Mucosa of descending colon (tissue), 3 donors: ENCODE measurements around the gene EMX1. TPM values are rescaled to one million over a fixed set of nuclear protein-coding genes. Genes with fewer than 3 reads are reported as not detected.
A peak's percentile ranks its signal among the peaks of the same experiment; 100 is the strongest.

ENCODE experiments used
- ATAC-seq: fragments of 200-7000 bp; cut with Tn5 transposase; one replicate; pipeline ENCODE4 v1.9.1; 2020; ENCODE audit warnings: mild to moderate bottlenecking, moderate library complexity
- DNase-seq, 3 donors: peaks; one replicate each; pipeline ENCODE4 v3.0.0-alpha.2; 2020
- H3K36me3 ChIP-seq: fragments of 200-600 bp; one replicate; pipeline ENCODE4 v1.8.0; 2021; ENCODE audit warnings: low read depth, mild to moderate bottlenecking
- H3K4me1 ChIP-seq: fragments of 200-600 bp; one replicate; pipeline ENCODE4 v1.8.0; 2021; ENCODE audit warnings: low read depth, mild to moderate bottlenecking
- H3K4me3 ChIP-seq: fragments of 200-600 bp; one replicate; pipeline ENCODE4 v1.8.0; 2021; ENCODE audit warnings: mild to moderate bottlenecking
- H3K9me3 ChIP-seq: fragments of 200-600 bp; one replicate; pipeline ENCODE4 v1.8.0; 2021; ENCODE audit warnings: mild to moderate bottlenecking
- intact Hi-C, 2 donors: fragments of 100-400 bp; cut with DNase I in 1 of 2; cut with micrococcal nuclease in 1 of 2; formaldehyde crosslinking; loops; one replicate each; pipeline versions ENCODE4 v1.11.0 to v1.11.1; 2022; cut with DNase I, micrococcal nuclease
- total RNA-seq, 3 donors: library from RNA; stranded (reverse); fragmentation: NEBNext Ultra II Directional in 2 of 3; extraction: Animal tissue kit (Norgen Biotek cat#: 25700) in 2 of 3; gene quantifications; one replicate each; pipeline versions ENCODE4 v1.2.1 to v1.2.4, GENCODE V29; 2021 to 2023
- TF ChIP-seq, protein P1 (sequence below): fragments of 200-600 bp; IDR thresholded peaks from one replicate; pipeline ENCODE4 v1.8.0; 2022; ENCODE audit warnings: antibody characterized with exemption, mild to moderate bottlenecking
- donor health status: DM: no; HTN: no; CAD: no; lungs with moderate emphysema.
- donor health status: DM: no; HTN: no; CAD: no.
- donor health status: DM: no; HTN: yes; CAD: no.

EMX1 gene
- total RNA-seq, 3 donors from 2014 or later: 0.96 to 3.6 (median 1.6) TPM

DNA sequence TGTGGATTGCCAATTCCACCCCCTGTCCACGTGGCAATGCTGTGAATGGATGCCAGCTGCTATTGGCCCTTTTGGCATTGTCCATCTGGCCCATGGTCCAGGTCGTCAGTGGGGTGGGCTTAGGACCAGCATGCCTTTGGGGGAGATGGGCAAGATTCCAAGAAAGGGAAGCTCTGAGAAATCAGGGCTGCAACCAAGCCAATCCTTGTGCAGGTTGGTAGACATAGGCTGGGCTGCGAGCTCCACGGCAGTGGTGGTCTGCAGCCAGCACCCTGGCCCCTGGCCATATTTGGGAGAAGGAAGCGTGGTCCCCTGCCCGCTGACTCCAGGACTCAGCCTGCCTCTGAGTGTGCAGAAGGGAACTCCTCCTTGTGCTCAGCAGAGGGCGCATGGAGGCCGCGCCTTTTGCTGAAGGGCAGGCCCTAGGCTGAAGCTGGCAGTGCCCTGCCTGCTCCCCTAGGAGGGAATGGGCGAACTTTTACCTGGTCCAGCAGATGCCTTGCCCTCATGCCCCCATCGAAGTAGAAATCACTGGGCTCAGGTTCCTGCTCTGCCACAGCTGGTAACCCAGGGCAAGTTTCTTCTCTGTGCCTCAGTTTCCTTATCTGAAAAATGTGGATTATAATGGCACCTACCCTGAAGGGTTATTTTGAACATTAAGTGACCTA lies 24.7 kb upstream of the EMX1 start:
- intact Hi-C loops: loop anchor here (5.0 to 10.0 kb wide), 4 partner anchors 45 to 282 kb away; no protein-coding TSS in a partner anchor
- Histone ChIP-seq H3K9me3 (no peaks in the 10 kb centered on the region), H3K4me3 (no peak overlapping the region), H3K36me3 (no peaks in the 10 kb centered on the region), H3K4me1 (peaks cover 37% of the 10 kb centered on the region)
- ATAC-seq (peak; percentile 65), DNase-seq (peak; percentile 75 to 79 (median 76))
- TF ChIP-seq, protein P1, sequence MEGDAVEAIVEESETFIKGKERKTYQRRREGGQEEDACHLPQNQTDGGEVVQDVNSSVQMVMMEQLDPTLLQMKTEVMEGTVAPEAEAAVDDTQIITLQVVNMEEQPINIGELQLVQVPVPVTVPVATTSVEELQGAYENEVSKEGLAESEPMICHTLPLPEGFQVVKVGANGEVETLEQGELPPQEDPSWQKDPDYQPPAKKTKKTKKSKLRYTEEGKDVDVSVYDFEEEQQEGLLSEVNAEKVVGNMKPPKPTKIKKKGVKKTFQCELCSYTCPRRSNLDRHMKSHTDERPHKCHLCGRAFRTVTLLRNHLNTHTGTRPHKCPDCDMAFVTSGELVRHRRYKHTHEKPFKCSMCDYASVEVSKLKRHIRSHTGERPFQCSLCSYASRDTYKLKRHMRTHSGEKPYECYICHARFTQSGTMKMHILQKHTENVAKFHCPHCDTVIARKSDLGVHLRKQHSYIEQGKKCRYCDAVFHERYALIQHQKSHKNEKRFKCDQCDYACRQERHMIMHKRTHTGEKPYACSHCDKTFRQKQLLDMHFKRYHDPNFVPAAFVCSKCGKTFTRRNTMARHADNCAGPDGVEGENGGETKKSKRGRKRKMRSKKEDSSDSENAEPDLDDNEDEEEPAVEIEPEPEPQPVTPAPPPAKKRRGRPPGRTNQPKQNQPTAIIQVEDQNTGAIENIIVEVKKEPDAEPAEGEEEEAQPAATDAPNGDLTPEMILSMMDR: peak; percentile 61

DNA sequence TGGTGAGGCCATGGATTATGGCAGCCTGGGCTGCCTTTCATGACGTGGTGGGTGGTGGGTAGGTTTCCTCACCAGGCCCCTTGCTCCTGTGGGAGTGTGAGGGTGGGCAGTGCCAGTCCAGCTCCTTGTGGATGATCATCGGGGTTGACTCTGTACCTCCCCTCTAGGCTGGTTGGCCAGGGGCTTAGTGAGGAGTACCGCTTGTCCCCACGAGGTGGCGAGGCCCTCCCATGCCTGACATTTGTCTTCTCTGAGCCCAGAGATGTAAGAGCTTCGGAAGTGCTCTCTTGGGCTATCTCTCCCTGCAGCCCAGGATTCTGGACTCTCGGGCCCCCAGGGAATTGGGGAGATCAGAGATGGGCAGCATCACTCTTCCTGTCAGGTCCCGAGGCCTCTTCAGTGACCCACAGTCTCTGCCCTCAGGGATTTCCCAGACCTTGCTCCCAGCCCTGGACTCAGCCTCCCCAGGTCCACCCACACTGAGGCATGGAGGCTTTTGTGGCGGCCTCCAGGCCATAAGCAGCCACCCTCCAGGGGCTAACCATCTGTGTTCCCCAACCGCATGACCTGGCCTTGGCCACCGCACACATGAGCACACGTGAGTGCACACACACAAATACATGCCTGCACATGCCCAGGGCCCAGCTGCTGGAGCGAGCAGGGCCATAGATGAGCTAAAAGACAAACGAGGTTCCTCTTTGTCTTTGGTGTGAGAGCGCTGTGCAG lies 23.6 kb upstream of the EMX1 start:
- intact Hi-C loops: loop anchor here (5.0 to 10.0 kb wide), 4 partner anchors 44 to 281 kb away; no protein-coding TSS in a partner anchor

DNA sequence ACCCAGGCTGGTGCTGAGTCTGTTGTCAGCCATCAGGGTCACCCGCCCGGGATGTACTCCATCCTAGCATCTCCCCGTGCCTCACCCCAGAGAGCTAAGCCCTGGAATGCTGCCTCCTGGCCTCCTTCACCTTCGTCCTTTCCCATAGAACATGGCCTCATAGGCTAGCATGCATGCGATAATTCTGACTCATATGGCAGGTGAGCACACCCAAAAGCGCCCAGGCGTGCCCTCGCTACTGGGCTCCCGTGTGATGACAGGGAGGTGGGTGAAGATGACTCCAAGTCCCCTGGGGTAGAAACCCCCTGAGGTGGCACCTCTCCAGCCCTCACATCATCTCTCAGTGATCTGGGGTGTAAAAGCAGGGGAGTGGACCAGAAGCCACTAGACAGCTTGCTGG lies 22.8 kb upstream of the EMX1 start:
- no peaks in the 10 kb centered on the region for H3K36me3 ChIP-seq
- no peak overlapping the region for H3K4me3 ChIP-seq
- intact Hi-C loops: loop anchor here (5.0 to 10.0 kb wide), 4 partner anchors 43 to 280 kb away; no protein-coding TSS in a partner anchor
- no peaks in the 10 kb centered on the region for H3K9me3 ChIP-seq
- peak; percentile 11 for ATAC-seq
- peaks cover 20% of the 10 kb centered on the region for H3K4me1 ChIP-seq
- no peak for DNase-seq
- TF ChIP-seq, protein P1: no peak

More for the DNA sequence above, 23.6 kb upstream of the EMX1 start:
- DNase-seq (peak in 2 of 3 donors; percentile 56 to 65), ATAC-seq (peak; percentile 45)
- Histone ChIP-seq H3K4me1 (peaks cover 28% of the 10 kb centered on the region), H3K9me3 (no peaks in the 10 kb centered on the region), H3K4me3 (no peak overlapping the region), H3K36me3 (no peaks in the 10 kb centered on the region)
- TF ChIP-seq, protein P1: no peak

DNA sequence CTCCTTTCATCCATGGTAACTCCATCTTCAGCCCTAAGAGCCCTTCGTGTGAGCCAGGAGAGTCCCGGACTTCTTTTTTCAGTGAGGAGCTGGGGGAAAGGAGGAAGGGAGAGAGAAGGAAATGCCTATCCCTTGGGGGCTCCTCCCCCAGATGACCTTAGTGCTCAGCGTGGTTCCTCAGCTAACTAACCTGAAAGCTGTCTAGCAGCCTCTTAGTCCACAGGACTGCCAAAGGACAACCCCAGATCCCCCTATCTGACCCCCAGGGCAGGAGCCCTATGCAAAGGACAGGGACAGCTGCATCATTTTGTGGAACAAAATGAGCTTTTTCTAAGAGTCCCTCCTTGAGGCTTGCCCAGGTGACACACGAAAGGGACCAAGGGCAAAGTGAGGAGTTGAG lies 22.2 kb upstream of the EMX1 start:
- H3K4me1 ChIP-seq: peaks cover 14% of the 10 kb centered on the region
- no peaks in the 10 kb centered on the region for H3K36me3 ChIP-seq
- H3K4me3 ChIP-seq: no peak overlapping the region
- ATAC-seq (no peak), DNase-seq (no peak)
- TF ChIP-seq, protein P1: no peak
- H3K9me3 ChIP-seq: no peaks in the 10 kb centered on the region
- intact Hi-C loops: loop anchor here (10.0 kb wide), 2 partner anchors 190 to 280 kb away; no protein-coding TSS in a partner anchor

DNA sequence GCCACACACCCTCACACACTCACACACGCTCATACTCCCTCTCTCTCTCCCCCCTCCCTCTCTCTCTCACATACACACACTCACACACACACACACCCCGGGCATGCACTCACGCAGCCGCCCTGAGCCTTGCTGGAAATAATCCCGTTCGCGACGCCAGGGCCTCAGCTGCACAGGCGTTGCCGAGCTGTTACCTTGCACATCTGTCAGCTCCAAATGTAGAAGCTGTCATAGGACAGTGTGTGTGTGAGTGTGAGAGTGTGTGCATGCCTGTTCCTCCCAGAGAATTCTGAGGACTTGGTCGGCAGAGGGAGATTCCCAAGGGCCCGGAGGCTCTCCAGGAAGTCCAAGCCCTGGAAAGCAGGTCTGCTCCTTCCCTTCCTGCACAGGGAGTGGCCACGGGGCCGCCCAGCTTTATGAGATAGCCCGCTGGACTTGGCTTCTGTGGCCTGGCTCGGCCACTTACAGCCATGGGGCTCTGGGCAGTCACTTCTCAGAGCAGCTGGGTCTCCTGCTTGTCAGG lies 21.5 kb upstream of the EMX1 start:
- Histone ChIP-seq H3K9me3 (no peaks in the 10 kb centered on the region), H3K4me1 (peaks cover 11% of the 10 kb centered on the region), H3K36me3 (no peaks in the 10 kb centered on the region), H3K4me3 (no peak overlapping the region)
- intact Hi-C loops: loop anchor here (10.0 kb wide), 2 partner anchors 189 to 279 kb away; no protein-coding TSS in a partner anchor
- TF ChIP-seq, protein P1: no peak
- peak; percentile 79 to 82 (median 81) for DNase-seq
- peak; percentile 91 for ATAC-seq
